Measurements from ENCODE around the gene CP.

The CP gene

GRCh38 chr3:149179220-149179619 is 42.4 kb downstream of the CP start:
- no peak for DNase-seq

GRCh38 chr3:149177122-149177521 is 44.5 kb downstream of the CP start:
- no peak for DNase-seq

- DNase-seq, result no peak
Observed at GRCh38 chr3:149174901-149175300, 46.7 kb downstream of the CP start.

DNA sequence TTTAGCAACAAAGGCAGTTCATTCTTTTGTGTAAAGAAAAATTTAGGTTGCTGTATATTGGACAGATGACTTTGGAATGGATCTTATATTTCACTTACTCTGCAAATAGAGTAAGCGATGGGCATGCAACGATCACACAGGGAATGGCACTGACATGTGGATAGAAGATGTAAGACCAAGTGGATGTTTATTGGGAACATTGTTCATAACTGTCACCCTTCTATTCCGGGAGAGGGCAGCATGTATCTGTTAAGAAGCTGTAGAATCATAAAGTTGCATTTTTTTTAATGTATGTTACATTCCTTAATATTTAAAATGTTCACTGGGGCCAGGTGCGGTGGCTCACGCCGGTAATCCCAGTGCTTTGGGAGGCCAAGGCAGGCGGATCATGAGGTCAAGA is 51.0 kb downstream of the CP start:
- no peak for DNase-seq

DNA sequence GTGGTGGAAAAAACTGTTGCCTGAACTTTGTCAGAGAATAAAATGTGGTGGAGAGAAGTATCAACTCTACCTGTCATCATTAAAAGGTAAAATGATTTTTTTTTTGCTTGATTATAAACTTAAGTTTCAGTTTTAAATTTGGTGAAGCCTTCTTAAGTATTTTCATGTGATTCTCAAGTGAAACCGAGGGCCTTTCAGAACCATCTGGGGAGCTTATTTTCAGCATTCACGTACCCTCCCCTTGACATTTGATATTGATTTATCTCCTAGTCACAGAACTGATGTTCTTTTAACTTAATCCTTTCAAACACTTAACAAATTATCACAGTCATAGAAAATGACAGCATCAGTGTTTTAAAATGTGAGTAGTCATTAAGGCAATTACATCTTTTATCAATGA is 53.7 kb downstream of the CP start:
- DNase-seq, result no peak

DNA sequence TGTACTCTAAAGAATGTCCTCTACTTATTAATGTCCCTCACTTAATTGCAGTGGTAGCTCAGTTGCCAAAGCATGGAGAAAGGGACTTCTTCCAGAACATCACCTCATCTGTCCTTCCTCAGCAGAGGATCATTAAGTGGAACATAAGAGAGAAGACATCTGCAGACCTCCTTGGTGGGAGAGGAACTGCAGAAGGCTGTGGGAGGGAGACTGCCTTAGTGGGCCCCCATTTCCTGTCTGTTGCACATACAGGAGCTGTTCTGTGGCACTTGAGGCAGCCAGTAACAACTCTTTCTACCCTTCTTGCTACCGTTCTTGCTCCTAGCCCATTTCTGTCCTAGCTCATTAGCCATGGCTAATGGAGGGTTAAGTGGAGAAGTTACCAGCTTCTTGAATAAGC is 58.6 kb downstream of the CP start:
- DNase-seq, result no peak

DNA sequence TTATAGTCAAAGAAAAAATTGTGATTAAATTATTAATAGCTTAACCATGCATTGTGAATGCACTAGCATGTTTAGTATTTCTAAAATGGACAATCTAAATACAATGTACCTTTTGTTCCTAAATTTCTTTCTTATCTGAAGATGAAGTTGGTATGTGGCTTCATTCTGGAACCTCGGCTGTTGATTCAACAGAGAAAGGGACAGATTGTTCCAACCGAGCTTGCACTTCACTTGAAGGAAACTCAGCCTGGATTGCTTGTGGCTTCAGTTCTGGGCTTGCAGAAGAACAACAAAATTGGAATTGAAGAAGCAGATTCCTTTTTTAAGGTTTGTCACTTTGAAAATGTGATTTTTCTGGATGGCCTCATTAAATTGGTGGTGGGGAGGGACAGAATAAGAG is 59.6 kb downstream of the CP start:
- DNase-seq, result no peak

GRCh38 chr3:149160754-149161300 is 60.8 kb downstream of the CP start:
- no peak for DNase-seq

DNA sequence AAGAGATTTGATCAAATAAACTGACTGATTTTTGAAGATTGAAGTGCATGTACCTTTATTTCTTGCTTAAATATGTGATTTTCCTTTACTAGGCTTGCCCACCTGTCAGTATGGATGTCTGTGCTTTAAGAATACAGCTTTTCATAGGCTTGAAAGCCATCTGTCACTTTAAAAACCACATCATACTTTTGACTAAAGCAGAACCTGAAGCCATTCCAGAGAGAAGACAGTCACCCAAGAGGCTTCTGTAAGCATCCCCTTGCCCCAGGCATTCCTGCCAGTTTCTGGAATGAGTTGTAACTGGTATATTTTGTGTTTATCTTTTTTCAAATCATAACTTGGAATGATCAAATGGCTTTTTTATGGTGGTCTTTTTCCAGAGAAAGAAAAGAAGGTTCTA is 68.2 kb downstream of the CP start:
- DNase-seq, result no peak

DNA sequence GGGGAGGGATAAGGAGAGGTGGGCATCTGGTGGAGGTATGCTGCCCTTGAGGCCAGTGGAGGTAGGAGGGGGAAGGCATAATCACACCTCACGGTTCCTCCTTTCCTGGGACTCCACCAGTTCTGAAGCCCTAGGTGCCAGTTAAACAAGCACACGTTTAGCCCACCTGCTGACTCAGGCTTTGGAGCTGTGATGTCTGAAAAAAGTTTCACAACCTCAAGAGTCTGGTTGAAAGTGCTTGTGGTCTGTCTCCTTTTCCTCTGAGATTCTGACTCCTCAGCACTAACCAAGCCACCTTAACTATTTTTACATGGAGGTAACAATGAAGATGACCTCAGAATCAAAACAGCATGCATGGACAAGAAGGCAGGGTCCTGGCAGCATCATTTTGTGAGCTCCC is 69.2 kb downstream of the CP start:
- peak; percentile 99 for DNase-seq

DNA sequence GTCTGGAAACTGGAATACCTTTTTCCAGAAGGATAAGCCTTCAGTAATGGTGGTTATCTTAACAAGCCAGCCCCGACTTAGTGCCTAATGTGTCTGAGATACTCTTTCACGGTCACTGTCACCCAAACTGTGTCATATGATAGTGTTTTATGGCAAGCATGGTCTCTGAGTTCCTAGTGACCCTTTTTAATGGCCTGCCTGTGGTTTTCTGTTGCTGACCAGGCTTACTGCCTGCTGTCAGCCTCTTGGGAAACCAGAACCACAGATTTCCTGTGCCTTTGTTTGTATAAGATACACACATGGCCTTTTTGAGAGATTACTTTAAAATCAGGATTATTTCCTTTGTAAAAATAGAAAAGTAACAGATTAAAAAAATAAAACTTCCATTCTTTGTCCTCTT is 69.8 kb downstream of the CP start:
- peak; percentile 67 for DNase-seq

- DNase-seq, result no peak
Observed at GRCh38 chr3:149150436-149150835, 71.2 kb downstream of the CP start.

- DNase-seq, result peak; percentile 62
Observed at GRCh38 chr3:149145974-149146373, 75.7 kb downstream of the CP start.

GRCh38 chr3:149145356-149145755 is 76.3 kb downstream of the CP start:
- DNase-seq, result no peak

- DNase-seq, result no peak
Observed at GRCh38 chr3:149142682-149143081, 78.9 kb downstream of the CP start.

DNA sequence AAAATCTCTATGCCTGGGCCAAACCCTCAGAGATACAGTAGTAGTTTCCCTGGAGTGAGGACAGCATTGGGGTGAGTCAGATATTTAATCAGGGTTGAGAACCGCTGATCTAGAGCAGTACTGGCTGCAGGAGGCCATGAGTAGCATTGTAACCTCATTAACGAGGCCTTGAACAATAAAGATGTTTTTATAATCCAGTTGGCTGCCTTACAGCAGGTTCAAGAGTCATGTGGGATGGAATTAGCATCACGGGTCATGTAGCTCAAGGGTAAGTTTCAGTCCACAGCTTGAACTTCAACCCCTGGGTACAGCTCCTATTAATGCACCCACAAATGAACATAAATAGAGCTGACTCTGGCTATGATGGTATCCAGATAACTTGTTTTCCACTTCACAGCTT is 87.1 kb downstream of the CP start:
- no peak for DNase-seq

DNA sequence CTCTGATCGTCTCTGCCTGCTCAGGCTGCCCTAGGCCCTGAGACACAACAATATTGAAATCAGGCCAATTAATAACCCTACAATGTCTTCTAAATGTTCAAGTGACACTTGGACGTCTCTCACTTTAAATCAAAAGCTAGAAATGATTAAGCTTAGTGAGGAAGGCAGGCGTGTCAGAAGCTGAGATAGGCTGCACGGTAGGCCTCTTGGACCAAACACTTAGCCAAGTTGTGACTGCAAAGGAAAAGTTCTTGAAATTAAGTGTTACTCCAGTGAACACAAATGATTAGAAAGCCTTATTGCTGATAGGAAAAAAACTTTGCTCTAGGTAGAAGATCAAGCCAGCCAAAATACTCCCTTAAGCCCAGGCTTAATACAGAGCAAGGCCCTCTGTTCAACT is 90.0 kb downstream of the CP start:
- no peak for DNase-seq

GRCh38 chr3:149129326-149130205 is 92.1 kb downstream of the CP start, which contains the start of gene HPS3:
HPS3 (plus strand) TSS chr3:149129638; CDS start chr3:149129724, 86 bp downstream.
- DNase-seq, result peak; percentile 99

GRCh38 chr3:149128821-149129220 is 92.8 kb downstream of the CP start:
- DNase-seq, result no peak

GRCh38 chr3:149122721-149123578 is 98.7 kb downstream of the CP start:
- no peak for DNase-seq

All from RPMI8226 (cell line).